Right atrium auricular region (tissue), 2 donors: ENCODE measurements around the gene YARS1. TPM values are rescaled to one million over a fixed set of nuclear protein-coding genes. Genes with fewer than 3 reads are reported as not detected.

Experiments used
- DNase-seq: peaks from one replicate; pipeline ENCODE4 v3.0.0-alpha.2; 2019; ENCODE audit warnings: low spot score
- H3K27ac ChIP-seq, 2 donors: fragments of 200-600 bp; sonication (generic); 1 replicate in 1 of 2; 2 replicates in 1 of 2; pipeline ENCODE4 v1.5.1; 2016 to 2019
- H3K27me3 ChIP-seq, 2 donors: fragments of 200-600 bp; sonication (generic); one replicate each; pipeline versions ENCODE4 v1.5.1 to v1.6.0; 2017 to 2019
- H3K36me3 ChIP-seq: fragments of 200-600 bp; sonication (generic); one replicate; pipeline ENCODE4 v1.5.1; 2016
- H3K4me1 ChIP-seq, 2 donors: fragments of 200-600 bp; sonication (generic); one replicate each; pipeline versions ENCODE4 v1.5.1 to v1.6.0; 2017 to 2019
- H3K4me3 ChIP-seq, 2 donors: fragments of 200-600 bp; sonication (generic); 1 replicate in 1 of 2; 2 replicates in 1 of 2; pipeline ENCODE4 v1.5.1; 2017 to 2019; ENCODE audit warnings: mild to moderate bottlenecking in 1 of 2, moderate library complexity in 1 of 2
- H3K9me3 ChIP-seq, 2 donors: fragments of 200-600 bp; sonication (generic); one replicate each; pipeline ENCODE4 v1.5.1; 2019
- total RNA-seq, 2 donors: library from RNA; depleted of rRNA; stranded (reverse); fragments of >200 nt; gene quantifications; one replicate each; pipeline ENCODE4 v1.1.0, GENCODE V29; 2016
- TF ChIP-seq, protein P1 (sequence below), 2 donors: fragments of 200-600 bp; sonication (generic); IDR thresholded peaks; one replicate each; pipeline ENCODE4 v1.5.1; 2019; ENCODE audit warnings: antibody characterized with exemption in 2 of 2

YARS1 gene
- total RNA-seq, 2 donors from 2014 or later = 23.3 to 33.1 TPM

GRCh38 chr1:32855861-32856617, 38.9 kb upstream of the YARS1 start:
- peaks cover 40% of the 10 kb centered on the region for H3K36me3 ChIP-seq
- no peak overlapping the region for H3K27ac ChIP-seq

DNA sequence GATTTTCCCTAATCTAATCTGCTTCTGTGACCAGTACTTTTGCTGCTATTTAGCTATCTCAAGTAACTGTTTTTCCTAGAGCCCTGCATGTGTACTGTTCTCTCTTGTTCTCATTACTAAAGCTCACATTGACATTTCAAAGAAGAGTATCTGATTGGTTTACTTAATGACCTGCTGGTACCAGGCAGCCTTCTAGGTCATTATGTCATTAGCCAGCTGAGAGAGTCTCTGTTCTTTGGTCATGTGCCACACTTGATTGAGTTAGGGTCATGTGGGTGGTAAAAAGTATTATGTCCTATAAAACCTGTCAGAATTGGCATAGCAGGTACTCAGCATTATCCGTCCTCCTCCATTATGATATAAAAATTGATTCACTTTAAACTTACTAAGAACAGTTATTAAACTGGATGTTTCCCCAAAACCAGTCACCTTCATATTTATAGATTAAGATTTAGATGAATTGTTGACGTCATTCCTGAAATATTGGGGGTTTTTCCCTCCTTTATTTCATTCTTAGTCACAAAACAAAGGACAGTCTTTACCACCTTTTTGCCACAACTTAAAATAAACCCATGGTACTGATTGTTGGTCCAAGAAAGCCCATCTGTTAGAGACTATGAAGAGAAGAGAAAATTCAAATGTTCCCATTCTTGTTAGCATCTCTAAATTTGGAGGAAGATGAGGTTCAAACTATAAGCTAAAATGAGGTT, 31.4 kb upstream of the YARS1 start:
- TF ChIP-seq, protein P1, sequence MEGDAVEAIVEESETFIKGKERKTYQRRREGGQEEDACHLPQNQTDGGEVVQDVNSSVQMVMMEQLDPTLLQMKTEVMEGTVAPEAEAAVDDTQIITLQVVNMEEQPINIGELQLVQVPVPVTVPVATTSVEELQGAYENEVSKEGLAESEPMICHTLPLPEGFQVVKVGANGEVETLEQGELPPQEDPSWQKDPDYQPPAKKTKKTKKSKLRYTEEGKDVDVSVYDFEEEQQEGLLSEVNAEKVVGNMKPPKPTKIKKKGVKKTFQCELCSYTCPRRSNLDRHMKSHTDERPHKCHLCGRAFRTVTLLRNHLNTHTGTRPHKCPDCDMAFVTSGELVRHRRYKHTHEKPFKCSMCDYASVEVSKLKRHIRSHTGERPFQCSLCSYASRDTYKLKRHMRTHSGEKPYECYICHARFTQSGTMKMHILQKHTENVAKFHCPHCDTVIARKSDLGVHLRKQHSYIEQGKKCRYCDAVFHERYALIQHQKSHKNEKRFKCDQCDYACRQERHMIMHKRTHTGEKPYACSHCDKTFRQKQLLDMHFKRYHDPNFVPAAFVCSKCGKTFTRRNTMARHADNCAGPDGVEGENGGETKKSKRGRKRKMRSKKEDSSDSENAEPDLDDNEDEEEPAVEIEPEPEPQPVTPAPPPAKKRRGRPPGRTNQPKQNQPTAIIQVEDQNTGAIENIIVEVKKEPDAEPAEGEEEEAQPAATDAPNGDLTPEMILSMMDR (IDR thresholded peaks at IDR 0.05) = no peak
- Histone ChIP-seq H3K4me1 (no peaks in the 10 kb centered on the region), H3K9me3 (no peaks in the 10 kb centered on the region), H3K27ac (no peak overlapping the region), H3K4me3 (no peak overlapping the region), H3K27me3 (no peaks in the 10 kb centered on the region), H3K36me3 (peaks cover 12% of the 10 kb centered on the region)
- DNase-seq = no peak

More at GRCh38 chr1:32855861-32856617, 38.9 kb upstream of the YARS1 start:
- Histone ChIP-seq H3K4me3 (no peak overlapping the region), H3K9me3 (no peaks in the 10 kb centered on the region), H3K4me1 (peaks cover 0 to under 1% of the 10 kb centered on the region in 2 donors), H3K27me3 (no peaks in the 10 kb centered on the region)
- DNase-seq = no peak
- TF ChIP-seq, protein P1 (IDR thresholded peaks at IDR 0.05) = no peak

DNA sequence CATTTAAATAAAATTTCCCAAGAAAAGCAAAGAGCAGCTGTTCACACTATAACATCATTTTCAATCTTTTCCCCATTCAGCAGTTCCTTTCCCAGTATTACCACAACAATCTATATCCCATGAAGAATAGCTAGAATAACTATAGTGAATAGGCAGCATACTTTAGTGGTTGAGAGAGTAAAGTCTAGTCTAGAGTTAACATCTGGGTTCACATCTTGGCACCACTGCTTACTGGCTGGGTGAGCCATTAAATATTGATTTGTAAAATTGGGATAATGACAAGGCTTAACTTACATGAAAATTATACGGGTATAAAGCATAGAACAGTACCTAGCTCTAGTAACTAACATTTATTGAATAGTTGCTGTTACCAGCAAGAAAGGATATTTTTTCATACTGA, 14.7 kb upstream of the YARS1 start:
- Histone ChIP-seq H3K4me3 (no peak overlapping the region), H3K27ac (no peak overlapping the region), H3K9me3 (no peaks in the 10 kb centered on the region), H3K4me1 (no peaks in the 10 kb centered on the region), H3K27me3 (no peaks in the 10 kb centered on the region), H3K36me3 (peaks cover 74% of the 10 kb centered on the region)
- no peak for DNase-seq
- TF ChIP-seq, protein P1 (IDR thresholded peaks at IDR 0.05) = no peak

- DNase-seq = no peak
- TF ChIP-seq, protein P1 (IDR thresholded peaks at IDR 0.05) = no peak
- peaks cover 85% of the 10 kb centered on the region for H3K36me3 ChIP-seq
- no peak overlapping the region for H3K27ac ChIP-seq
- H3K4me1 ChIP-seq = no peaks in the 10 kb centered on the region
- H3K9me3 ChIP-seq = no peaks in the 10 kb centered on the region
- H3K4me3 ChIP-seq = no peak overlapping the region
- H3K27me3 ChIP-seq = no peaks in the 10 kb centered on the region
These were observed 13.1 kb upstream of the YARS1 start for GRCh38 chr1:32830092-32830852.

DNA sequence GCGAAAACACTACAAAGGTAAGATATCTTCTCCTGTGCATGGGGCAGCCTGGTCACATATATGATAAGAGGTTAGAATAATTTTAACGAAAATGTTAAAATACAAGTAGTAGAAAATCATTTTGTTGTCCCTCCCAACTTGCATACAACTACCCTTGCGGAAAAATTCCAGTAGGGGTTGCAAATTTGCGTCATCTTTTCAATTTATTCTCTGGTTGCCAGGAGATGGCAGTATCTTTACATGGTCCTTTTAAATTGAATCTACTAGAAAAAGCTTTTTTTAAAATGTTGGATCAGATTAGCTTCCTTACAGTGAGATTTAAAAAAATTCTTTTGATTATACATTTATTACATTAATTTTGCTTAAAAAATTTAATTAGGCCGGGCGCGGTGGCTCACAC, 11.2 kb upstream of the YARS1 start:
- no peak overlapping the region for H3K4me3 ChIP-seq
- H3K27ac ChIP-seq = no peak overlapping the region
- H3K9me3 ChIP-seq = no peaks in the 10 kb centered on the region
- H3K27me3 ChIP-seq = no peaks in the 10 kb centered on the region
- H3K36me3 ChIP-seq = peaks cover 71% of the 10 kb centered on the region
- TF ChIP-seq, protein P1 (IDR thresholded peaks at IDR 0.05) = peak in 1 of 2 donors; percentile 40
- no peak for DNase-seq
- no peaks in the 10 kb centered on the region for H3K4me1 ChIP-seq
